ENCODE results near the gene LILRB3. TPM values are rescaled to one million over a fixed set of nuclear protein-coding genes. Genes with fewer than 3 reads are reported as not detected.
"Not testable (repeated sequence)": the region's sequence is repeated elsewhere in the genome, so short reads cannot be mapped to it uniquely, and the experiment has no call there.

Gene LILRB3
- total RNA-seq, 1 donor from 2014 or later: not detected

DNA sequence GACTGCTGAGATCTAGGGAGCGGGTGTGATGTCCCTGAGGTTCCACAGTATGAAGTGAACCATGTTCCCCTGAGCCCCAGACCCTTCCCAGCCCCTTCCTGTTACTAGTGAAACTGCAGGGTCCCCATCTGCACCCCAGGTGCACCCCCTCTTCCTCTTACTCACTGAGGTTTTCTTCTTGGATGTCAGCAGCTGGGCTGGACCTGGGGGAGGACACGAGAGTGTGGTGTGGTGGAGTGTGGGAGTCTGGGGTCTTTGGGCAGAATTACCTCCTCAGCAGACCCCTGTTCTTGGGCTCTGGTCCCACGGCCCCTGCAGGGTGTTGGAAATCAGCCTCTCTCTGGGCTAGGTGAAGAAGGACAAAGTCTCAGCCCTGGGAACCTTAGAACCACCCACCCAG, 23.1 kb upstream of the LILRB3 start:
- TF ChIP-seq CTCF (IDR thresholded peaks at IDR 0.05; ENCODE audit: insufficient read depth, low read length, severe bottlenecking): no peak
- no peak for FAIRE-seq
- H3K4me3 ChIP-seq (ENCODE audit: low read depth, low read length): no peak overlapping the region
- no peak for DNase-seq (ENCODE audit: low read depth)
- H3K36me3 ChIP-seq (ENCODE audit: control insufficient read depth, insufficient read depth, low read length): no peaks in the 10 kb centered on the region
- H3K27me3 ChIP-seq (ENCODE audit: control insufficient read depth, insufficient read depth, low read length): no peaks in the 10 kb centered on the region

- H3K27me3 ChIP-seq (ENCODE audit: control insufficient read depth, insufficient read depth, low read length); DNase-seq (ENCODE audit: low read depth); FAIRE-seq; H3K36me3 ChIP-seq (ENCODE audit: control insufficient read depth, insufficient read depth, low read length); H3K4me3 ChIP-seq (ENCODE audit: low read depth, low read length): not testable (repeated sequence)
Measured at GRCh38 chr19:54243809-54244208, 21.0 kb upstream of the LILRB3 start.

DNA sequence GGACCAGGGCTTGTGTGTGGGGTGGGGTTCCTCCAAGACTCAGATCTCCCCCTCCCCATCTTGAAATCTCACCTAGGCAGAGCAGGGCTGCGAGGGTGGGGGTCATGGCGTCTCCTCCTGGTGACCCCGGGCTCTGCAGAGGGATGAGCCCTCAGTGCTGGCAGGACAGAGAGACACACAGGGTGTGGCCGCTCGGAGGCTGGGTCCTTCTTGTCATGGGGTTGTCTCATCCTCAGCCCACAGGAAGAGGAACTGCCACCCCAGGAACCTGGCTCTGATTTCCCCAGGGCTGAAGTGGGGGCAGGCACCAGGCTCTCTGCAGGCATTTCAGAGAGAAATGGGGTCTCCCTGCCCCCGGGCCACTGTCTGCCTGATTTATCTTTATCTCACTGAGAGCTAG, 19.8 kb upstream of the LILRB3 start, which contains the start of gene LILRA6:
TSS of gene LILRA6 (minus strand) at position 145 of the 400 bp plus-strand sequence.
- not testable (repeated sequence) for FAIRE-seq; H3K36me3 ChIP-seq (ENCODE audit: control insufficient read depth, insufficient read depth, low read length); H3K27me3 ChIP-seq (ENCODE audit: control insufficient read depth, insufficient read depth, low read length); DNase-seq (ENCODE audit: low read depth); H3K4me3 ChIP-seq (ENCODE audit: low read depth, low read length)

GRCh38 chr19:54242234-54242633, 19.4 kb upstream of the LILRB3 start:
- not testable (repeated sequence) for H3K4me3 ChIP-seq (ENCODE audit: low read depth, low read length); H3K27me3 ChIP-seq (ENCODE audit: control insufficient read depth, insufficient read depth, low read length); DNase-seq (ENCODE audit: low read depth); H3K36me3 ChIP-seq (ENCODE audit: control insufficient read depth, insufficient read depth, low read length)
- FAIRE-seq: peak; percentile 97

DNA sequence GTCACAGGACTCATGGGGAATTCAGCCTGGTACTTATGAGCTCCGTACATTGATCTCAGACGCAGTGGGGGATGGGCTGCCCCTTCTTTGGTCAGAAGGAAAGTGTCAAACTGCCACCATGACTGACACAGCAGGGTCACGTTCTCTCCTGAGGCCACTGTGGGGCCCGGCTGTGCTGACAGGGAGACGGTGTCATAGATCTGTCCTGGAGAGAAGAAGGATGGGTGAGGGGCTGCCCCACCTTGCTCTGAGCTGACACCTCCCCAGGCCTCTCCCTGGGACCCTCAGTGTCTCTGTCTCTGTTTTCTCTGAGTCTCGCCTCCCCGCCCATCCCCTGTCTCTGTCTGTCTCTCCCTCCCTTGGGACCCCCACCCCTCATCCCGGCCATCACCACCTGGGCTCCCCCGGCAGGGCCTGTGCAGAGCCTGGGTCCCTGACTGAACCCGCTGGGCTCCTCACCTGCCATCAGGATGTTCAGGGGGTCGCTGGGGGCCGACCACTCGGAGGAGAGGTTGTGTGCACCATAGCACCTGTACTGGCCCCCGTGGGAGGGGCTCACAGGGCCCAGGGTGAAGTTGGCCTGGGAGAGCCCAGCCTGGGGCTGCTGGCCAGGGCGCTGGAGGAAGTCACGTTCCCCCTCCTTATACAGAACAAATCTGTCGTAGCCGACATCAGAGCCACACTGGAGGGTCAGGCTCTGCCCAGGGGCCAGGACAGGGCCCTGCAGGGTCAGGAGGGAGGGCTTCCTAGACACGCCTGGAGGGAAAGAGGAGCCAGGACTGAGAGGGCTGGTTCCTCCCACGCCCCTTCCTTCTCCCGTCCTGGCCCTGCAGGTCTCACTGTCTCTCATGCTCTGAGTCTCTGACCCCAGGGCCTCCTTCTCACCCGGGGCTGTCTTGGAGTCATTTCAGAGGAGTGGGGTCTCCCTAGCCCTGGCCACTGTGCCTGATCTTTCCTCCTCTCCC, 17.8 kb upstream of the LILRB3 start:
- not testable (repeated sequence) for DNase-seq (ENCODE audit: low read depth); FAIRE-seq

GRCh38 chr19:54239491-54240371, 16.9 kb upstream of the LILRB3 start:
- not testable (repeated sequence) for H3K4me3 ChIP-seq (ENCODE audit: low read depth, low read length); H3K27me3 ChIP-seq (ENCODE audit: control insufficient read depth, insufficient read depth, low read length); H3K36me3 ChIP-seq (ENCODE audit: control insufficient read depth, insufficient read depth, low read length); FAIRE-seq; DNase-seq (ENCODE audit: low read depth)

More for the DNA sequence above, 17.8 kb upstream of the LILRB3 start:
- H3K4me3 ChIP-seq (ENCODE audit: low read depth, low read length); H3K27me3 ChIP-seq (ENCODE audit: control insufficient read depth, insufficient read depth, low read length); H3K36me3 ChIP-seq (ENCODE audit: control insufficient read depth, insufficient read depth, low read length): not testable (repeated sequence)

DNA sequence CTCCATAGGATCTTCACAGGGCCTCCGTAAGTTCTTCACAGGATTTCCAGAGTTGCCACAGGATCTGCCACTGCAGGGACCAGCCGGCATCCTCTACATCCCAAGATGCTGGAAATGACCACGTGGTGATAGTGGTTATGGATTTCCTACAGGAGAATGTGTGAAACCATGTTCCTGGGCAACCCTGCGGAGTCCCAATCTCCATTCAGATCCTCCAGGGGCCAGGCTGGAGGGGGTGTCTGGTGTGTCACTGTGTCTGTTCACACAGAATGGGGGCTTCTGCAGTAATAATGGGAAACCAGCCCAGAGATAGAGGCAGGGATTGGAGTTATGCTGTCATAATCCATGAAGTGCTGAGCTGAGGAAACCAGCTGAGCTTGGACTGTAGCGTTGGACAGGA, 11.1 kb upstream of the LILRB3 start:
- Histone ChIP-seq H3K4me3 (ENCODE audit: low read depth, low read length) (no peak overlapping the region), H3K27me3 (ENCODE audit: control insufficient read depth, insufficient read depth, low read length) (no peaks in the 10 kb centered on the region), H3K36me3 (ENCODE audit: control insufficient read depth, insufficient read depth, low read length) (no peaks in the 10 kb centered on the region)
- no peak for TF ChIP-seq CTCF (IDR thresholded peaks at IDR 0.05; ENCODE audit: insufficient read depth, low read length, severe bottlenecking)
- DNase-seq (ENCODE audit: low read depth): no peak
- no peak for FAIRE-seq
